Prostate gland (tissue), 2 donors: ENCODE results near the gene TNFRSF1B. TPM values are rescaled to one million over a fixed set of nuclear protein-coding genes. Genes with fewer than 3 reads are reported as not detected.
A peak's percentile ranks its signal among the peaks of the same experiment; 100 is the strongest.

Source experiments
- DNase-seq: peaks from one replicate; pipeline ENCODE4 v3.0.0-alpha.2; 2019; ENCODE audit warnings: low spot score
- H3K27ac ChIP-seq, 2 donors: fragments of 200-600 bp; sonication (generic); 2 replicates each; pipeline ENCODE4 v1.5.1; 2017 to 2019
- H3K27me3 ChIP-seq: fragments of 200-600 bp; sonication (generic); replicated peaks from 2 replicates; pipeline ENCODE4 v1.5.1; 2019; ENCODE audit not compliant: insufficient read depth
- H3K36me3 ChIP-seq, 2 donors: fragments of 200-600 bp; sonication (generic); 1 replicate in 1 of 2; 2 replicates in 1 of 2; pipeline versions ENCODE4 v1.5.1 to v1.8.1; 2017 to 2019
- H3K4me1 ChIP-seq: fragments of 200-600 bp; sonication (generic); replicated peaks from 2 replicates; pipeline ENCODE4 v1.5.1; 2019
- H3K4me3 ChIP-seq, 2 donors: fragments of 200-600 bp; sonication (generic); 2 replicates each; pipeline ENCODE4 v1.5.1; 2017 to 2019
- H3K9me3 ChIP-seq: fragments of 200-600 bp; sonication (generic); 2 replicates; pipeline ENCODE4 v1.5.1; 2017
- POLR2A ChIP-seq: fragments of 450-650 bp; IDR thresholded peaks from one replicate; pipeline ENCODE4 v1.6.1; 2016; ENCODE audit warnings: antibody characterized with exemption, mild to moderate bottlenecking
- POLR2AphosphoS5 ChIP-seq: sonication (generic); formaldehyde crosslinking; IDR thresholded peaks from one replicate; pipeline ENCODE4 v1.6.1; 2017; ENCODE audit warnings: antibody characterized with exemption
- whole genome bisulfite sequencing: methylation state at CpG from one replicate; pipeline ENCODE4 v1.1.5; 2018; 5-methylcytosine and 5-hydroxymethylcytosine counted together
- intact Hi-C: fragments of 100-400 bp; cut with DNase I; formaldehyde crosslinking; loops from one replicate; pipeline ENCODE4 v1.14.2; 2022
- total RNA-seq, 2 donors: library from RNA; depleted of rRNA; stranded (reverse); fragments of >200 nt; gene quantifications; one replicate each; pipeline ENCODE4 v1.1.0, GENCODE V29; 2016
- TF ChIP-seq, protein P1 (sequence below), 4 experiments: fragments of 200-600 bp in 2 of 4; fragments of 450-650 bp in 2 of 4; sonication (generic) in 2 of 4; IDR thresholded peaks; 1 replicate in 3 of 4; 2 replicates in 1 of 4; pipeline ENCODE4 v1.5.1; 2016 to 2019; ENCODE audit warnings: antibody characterized with exemption in 4 of 4, mild to moderate bottlenecking in 2 of 4, moderate library complexity in 2 of 4

TNFRSF1B gene
- total RNA-seq, 2 donors from 2014 or later, result 10.9 to 18.4 TPM

DNA sequence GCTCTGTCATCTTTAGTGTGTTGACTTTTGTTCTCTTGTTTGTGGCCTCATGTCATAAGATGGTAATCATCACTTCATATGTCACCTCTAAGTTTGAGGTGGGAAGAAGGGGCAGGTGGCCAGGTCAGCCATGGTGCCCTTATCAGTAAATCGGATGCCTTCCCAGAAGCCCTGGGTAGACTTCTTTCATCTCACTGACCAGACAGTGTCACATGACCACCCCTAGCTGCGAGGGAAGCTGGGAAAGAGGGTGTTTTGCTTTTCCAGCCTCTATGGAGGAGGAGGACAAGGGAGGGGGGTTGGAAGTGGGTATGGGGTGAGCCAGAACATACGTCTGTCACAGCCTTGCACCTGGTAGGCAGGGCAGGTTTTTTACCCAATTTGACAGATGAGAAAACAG lies 28.6 kb downstream of the TNFRSF1B start:
- Histone ChIP-seq H3K4me1 (no peaks in the 10 kb centered on the region), H3K27ac (no peak overlapping the region), H3K9me3 (no peaks in the 10 kb centered on the region), H3K4me3 (no peak overlapping the region), H3K36me3 (no peaks in the 10 kb centered on the region), H3K27me3 (no peaks in the 10 kb centered on the region)
- TF ChIP-seq, protein P1, sequence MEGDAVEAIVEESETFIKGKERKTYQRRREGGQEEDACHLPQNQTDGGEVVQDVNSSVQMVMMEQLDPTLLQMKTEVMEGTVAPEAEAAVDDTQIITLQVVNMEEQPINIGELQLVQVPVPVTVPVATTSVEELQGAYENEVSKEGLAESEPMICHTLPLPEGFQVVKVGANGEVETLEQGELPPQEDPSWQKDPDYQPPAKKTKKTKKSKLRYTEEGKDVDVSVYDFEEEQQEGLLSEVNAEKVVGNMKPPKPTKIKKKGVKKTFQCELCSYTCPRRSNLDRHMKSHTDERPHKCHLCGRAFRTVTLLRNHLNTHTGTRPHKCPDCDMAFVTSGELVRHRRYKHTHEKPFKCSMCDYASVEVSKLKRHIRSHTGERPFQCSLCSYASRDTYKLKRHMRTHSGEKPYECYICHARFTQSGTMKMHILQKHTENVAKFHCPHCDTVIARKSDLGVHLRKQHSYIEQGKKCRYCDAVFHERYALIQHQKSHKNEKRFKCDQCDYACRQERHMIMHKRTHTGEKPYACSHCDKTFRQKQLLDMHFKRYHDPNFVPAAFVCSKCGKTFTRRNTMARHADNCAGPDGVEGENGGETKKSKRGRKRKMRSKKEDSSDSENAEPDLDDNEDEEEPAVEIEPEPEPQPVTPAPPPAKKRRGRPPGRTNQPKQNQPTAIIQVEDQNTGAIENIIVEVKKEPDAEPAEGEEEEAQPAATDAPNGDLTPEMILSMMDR (IDR thresholded peaks at IDR 0.05), result no peak
- TF ChIP-seq POLR2AphosphoS5 (no peak), POLR2A (no peak)
- intact Hi-C loops, result no loop called here
- DNase-seq, result no peak
- WGBS, result 70% methylated on average over 3 of the region's 3 CpGs

DNA sequence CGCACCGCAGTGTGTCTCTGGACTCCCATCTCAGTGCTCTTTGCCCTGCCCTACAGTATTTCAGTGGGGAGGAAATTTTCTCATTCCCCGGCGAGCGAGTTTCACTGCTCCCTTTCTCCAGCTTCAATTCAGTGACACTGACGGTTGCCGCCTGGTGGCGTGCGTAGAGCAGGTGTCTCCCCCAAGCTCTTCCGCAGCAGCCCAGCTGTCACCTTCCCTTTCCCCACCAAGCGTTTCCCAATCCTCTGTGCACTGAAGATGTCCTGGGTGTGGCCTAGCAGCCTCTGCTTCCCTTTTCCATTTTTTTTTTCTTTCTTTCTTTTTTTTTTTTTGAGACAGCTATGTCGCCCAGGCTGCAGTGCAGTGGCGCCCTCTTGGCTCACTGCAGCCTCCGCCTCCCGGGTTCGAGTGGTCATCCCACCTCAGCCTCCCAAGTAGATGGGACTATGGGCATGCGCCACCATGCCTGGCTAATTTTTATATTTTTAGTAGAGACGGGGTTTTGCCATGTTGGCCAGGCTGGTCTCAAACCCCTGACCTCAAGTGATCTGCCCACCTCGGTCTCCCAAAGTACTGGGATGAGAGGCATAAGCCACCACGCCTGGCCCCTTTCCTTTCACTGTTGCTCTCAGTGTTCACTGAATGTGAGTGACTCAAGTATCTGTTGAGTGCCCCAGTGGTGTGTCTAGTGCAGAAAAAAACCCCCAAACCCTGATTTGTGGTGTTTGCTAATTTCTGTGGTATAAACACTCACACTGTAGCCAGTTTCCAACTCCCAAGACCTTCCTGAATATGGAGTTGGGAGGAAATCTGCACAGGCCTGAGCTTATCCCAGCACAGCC lies 30.1 kb downstream of the TNFRSF1B start:
- Histone ChIP-seq H3K4me1 (no peaks in the 10 kb centered on the region), H3K36me3 (no peaks in the 10 kb centered on the region), H3K27ac (no peak overlapping the region), H3K27me3 (no peaks in the 10 kb centered on the region), H3K4me3 (no peak overlapping the region), H3K9me3 (no peaks in the 10 kb centered on the region)
- TF ChIP-seq, protein P1 (IDR thresholded peaks at IDR 0.05), result peak in 1 of 4 experiments; percentile 18
- TF ChIP-seq POLR2A (no peak), POLR2AphosphoS5 (no peak)
- no peak for DNase-seq
- WGBS, result 60% methylated on average over 20 of the region's 20 CpGs
- intact Hi-C loops, result no loop called here

DNA sequence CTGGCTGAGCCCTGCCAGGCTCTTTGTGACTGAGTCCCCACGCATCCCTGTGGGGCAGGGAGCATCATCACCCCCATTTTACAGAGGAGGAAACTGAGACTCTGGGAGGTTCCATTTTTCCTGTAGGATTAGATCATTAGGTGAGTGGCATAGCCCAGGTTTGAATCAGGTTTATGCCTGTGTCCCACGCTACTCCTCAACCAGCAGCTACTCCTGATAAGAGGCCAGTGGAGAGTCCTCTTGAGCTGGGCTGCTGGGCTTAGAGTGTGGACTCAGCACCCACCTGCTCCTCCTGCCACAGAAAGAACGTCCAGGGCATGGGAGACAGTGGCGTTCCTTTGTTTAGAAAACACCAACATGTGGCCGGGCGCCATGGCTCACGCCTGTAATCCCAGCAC lies 30.7 kb downstream of the TNFRSF1B start:
- DNase-seq, result no peak
- no peak overlapping the region for H3K27ac ChIP-seq
- intact Hi-C loops, result no loop called here
- no peaks in the 10 kb centered on the region for H3K27me3 ChIP-seq
- H3K4me3 ChIP-seq, result no peak overlapping the region
- H3K9me3 ChIP-seq, result no peaks in the 10 kb centered on the region
- H3K4me1 ChIP-seq, result no peaks in the 10 kb centered on the region
- no peaks in the 10 kb centered on the region for H3K36me3 ChIP-seq
- no peak for TF ChIP-seq POLR2AphosphoS5
- TF ChIP-seq, protein P1 (IDR thresholded peaks at IDR 0.05), result no peak
- TF ChIP-seq POLR2A, result no peak
- 81% methylated on average over 7 of the region's 7 CpGs for WGBS

DNA sequence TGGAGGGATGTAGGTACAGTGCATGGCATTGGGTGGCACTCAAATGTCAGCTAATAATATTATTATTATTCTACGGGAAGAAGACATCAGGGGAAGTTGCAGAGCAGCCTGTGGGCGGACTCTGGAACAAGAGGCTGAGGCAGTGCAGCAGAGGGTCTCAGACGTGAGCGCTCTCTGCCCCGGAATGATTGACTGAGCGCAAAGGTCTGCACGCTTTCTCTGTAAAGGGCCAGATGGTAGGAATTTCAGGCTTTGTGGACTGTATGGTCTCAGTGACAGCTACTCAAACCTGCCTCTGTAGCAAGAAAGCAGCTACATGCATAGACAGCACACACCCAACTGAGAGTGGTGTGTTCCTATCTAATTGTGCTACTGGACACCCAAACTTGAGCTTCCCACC lies 33.4 kb downstream of the TNFRSF1B start:
- H3K4me1 ChIP-seq, result no peaks in the 10 kb centered on the region
- H3K27me3 ChIP-seq, result no peaks in the 10 kb centered on the region
- no peak for TF ChIP-seq POLR2A
- TF ChIP-seq POLR2AphosphoS5, result no peak
- TF ChIP-seq, protein P1 (IDR thresholded peaks at IDR 0.05), result no peak
- H3K36me3 ChIP-seq, result no peaks in the 10 kb centered on the region
- 93% methylated on average over 7 of the region's 7 CpGs for WGBS
- intact Hi-C loops, result no loop called here
- DNase-seq, result no peak
- H3K4me3 ChIP-seq, result no peak overlapping the region
- H3K9me3 ChIP-seq, result no peaks in the 10 kb centered on the region
- H3K27ac ChIP-seq, result no peak overlapping the region
